Astrocyte of the hippocampus (primary cell): ENCODE measurements around the gene EBI3.
"Not testable (repeated sequence)": the region's sequence is repeated elsewhere in the genome, so short reads cannot be mapped to it uniquely, and the experiment has no call there.

Experiments used
- DNase-seq: peaks from one replicate; pipeline ENCODE4 v3.0.0; 2011; ENCODE audit warnings: low read depth, low spot score

Gene EBI3

GRCh38 chr19:4229179-4229931 lies at the start of gene EBI3:
TSS of gene EBI3 (plus strand) at chr19:4229523. CDS start at chr19:4229551, 28 bp downstream.
- peak; percentile 76 for DNase-seq

- no peak for DNase-seq
Measured at GRCh38 chr19:4181053-4181508, 48.2 kb upstream of the EBI3 start.

- DNase-seq = peak; percentile 98
Measured at GRCh38 chr19:4182084-4182810, 47.1 kb upstream of the EBI3 start, which contains the start of the genes ANKRD24 and SIRT6. TSS of gene ANKRD24 (plus strand) at chr19:4182689. CDS start at chr19:4186426, 3,737 bp downstream. TSS of gene SIRT6 (minus strand) at chr19:4182563. CDS start at chr19:4182539, 24 bp downstream.

- DNase-seq = no peak
Measured at GRCh38 chr19:4183967-4184717, 45.2 kb upstream of the EBI3 start.

- no peak for DNase-seq
Measured at GRCh38 chr19:4184718-4185352, 44.5 kb upstream of the EBI3 start.

- DNase-seq = no peak
Measured at GRCh38 chr19:4185413-4186086, 43.8 kb upstream of the EBI3 start.

GRCh38 chr19:4186087-4186993 lies 43.0 kb upstream of the EBI3 start:
- peak; percentile 83 for DNase-seq

- DNase-seq = no peak
Measured at GRCh38 chr19:4187313-4188122, 41.8 kb upstream of the EBI3 start.

GRCh38 chr19:4189641-4190040 lies 39.7 kb upstream of the EBI3 start:
- DNase-seq = no peak

GRCh38 chr19:4192537-4192936 lies 36.8 kb upstream of the EBI3 start:
- not testable (repeated sequence) for DNase-seq

GRCh38 chr19:4194353-4194752 lies 35.0 kb upstream of the EBI3 start:
- no peak for DNase-seq

- no peak for DNase-seq
Measured at GRCh38 chr19:4196009-4196408, 33.3 kb upstream of the EBI3 start.

GRCh38 chr19:4196587-4197148 lies 32.7 kb upstream of the EBI3 start:
- no peak for DNase-seq

GRCh38 chr19:4197228-4197624 lies 32.1 kb upstream of the EBI3 start:
- DNase-seq = no peak

- DNase-seq = peak; percentile 14
Measured at GRCh38 chr19:4197625-4198466, 31.5 kb upstream of the EBI3 start.

GRCh38 chr19:4198467-4199126 lies 30.7 kb upstream of the EBI3 start:
- DNase-seq = no peak

- no peak for DNase-seq
Measured at GRCh38 chr19:4199699-4200293, 29.5 kb upstream of the EBI3 start.
